Thyroid gland (tissue), 4 donors: ENCODE results near the gene GPC5.

Source experiments
- POLR2A ChIP-seq, 2 donors: fragments of 450-650 bp; IDR thresholded peaks; one replicate each; pipeline ENCODE4 v1.6.1; 2017; ENCODE audit warnings: antibody characterized with exemption in 2 of 2, mild to moderate bottlenecking in 2 of 2, moderate library complexity in 1 of 2
- TF ChIP-seq, protein P1 (sequence below), 6 experiments: fragments of 200-600 bp in 3 of 6; fragments of 450-650 bp in 3 of 6; sonication (generic) in 3 of 6; IDR thresholded peaks; one replicate each; pipeline ENCODE4 v1.5.1; 2016 to 2019; ENCODE audit warnings: antibody characterized with exemption in 6 of 6, mild to moderate bottlenecking in 2 of 6, inconsistent platforms in 1 of 6, moderate library complexity in 1 of 6

DNA sequence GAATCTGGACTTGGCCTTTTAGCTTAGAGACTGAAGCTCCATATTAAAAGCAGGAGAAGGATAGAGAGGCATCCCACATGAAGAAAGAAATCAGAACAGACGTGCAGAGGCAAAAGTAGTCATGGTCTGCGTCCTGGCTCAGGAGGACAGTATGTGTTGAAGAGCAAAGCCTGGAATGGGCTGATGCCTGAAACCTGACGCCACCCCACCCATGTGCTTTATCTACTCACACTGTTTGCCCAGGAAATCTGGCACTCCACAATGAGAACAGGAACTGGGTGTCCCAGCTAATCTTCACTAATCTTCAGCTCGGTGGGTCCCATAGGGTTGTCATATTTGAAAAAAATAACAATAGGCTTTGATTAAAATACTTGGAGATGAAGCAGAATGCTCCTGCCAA, 1279.2 kb downstream of the GPC5 start:
- TF ChIP-seq, protein P1, sequence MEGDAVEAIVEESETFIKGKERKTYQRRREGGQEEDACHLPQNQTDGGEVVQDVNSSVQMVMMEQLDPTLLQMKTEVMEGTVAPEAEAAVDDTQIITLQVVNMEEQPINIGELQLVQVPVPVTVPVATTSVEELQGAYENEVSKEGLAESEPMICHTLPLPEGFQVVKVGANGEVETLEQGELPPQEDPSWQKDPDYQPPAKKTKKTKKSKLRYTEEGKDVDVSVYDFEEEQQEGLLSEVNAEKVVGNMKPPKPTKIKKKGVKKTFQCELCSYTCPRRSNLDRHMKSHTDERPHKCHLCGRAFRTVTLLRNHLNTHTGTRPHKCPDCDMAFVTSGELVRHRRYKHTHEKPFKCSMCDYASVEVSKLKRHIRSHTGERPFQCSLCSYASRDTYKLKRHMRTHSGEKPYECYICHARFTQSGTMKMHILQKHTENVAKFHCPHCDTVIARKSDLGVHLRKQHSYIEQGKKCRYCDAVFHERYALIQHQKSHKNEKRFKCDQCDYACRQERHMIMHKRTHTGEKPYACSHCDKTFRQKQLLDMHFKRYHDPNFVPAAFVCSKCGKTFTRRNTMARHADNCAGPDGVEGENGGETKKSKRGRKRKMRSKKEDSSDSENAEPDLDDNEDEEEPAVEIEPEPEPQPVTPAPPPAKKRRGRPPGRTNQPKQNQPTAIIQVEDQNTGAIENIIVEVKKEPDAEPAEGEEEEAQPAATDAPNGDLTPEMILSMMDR (IDR thresholded peaks at IDR 0.05), result no peak
- TF ChIP-seq POLR2A (IDR thresholded peaks at IDR 0.05), result no peak
